ENCODE data around the gene PCDH9.

Gene PCDH9

GRCh38 chr13:66477816-66478215 is 752.3 kb downstream of the PCDH9 start:
- no peak for DNase-seq (ENCODE audit: low spot score)

GRCh38 chr13:66475061-66475460 is 755.1 kb downstream of the PCDH9 start:
- in situ Hi-C loops (cut with MboI; ENCODE audit: low sequenced_read_pairs, unreplicated experiment), result no loop called here
- DNase-seq (ENCODE audit: low spot score), result no peak
- TF ChIP-seq CTCF (IDR thresholded peaks at IDR 0.05; ENCODE audit: borderline replicate concordance, control extremely low read depth, extremely low read depth, insufficient read depth, missing control alignments), result no peak

More at GRCh38 chr13:66477816-66478215, 752.3 kb downstream of the PCDH9 start:
- in situ Hi-C loops (cut with MboI; ENCODE audit: low sequenced_read_pairs, unreplicated experiment), result no loop called here
- no peak for TF ChIP-seq CTCF (IDR thresholded peaks at IDR 0.05; ENCODE audit: borderline replicate concordance, control extremely low read depth, extremely low read depth, insufficient read depth, missing control alignments)

GRCh38 chr13:66469745-66470144 is 760.4 kb downstream of the PCDH9 start:
- in situ Hi-C loops (cut with MboI; ENCODE audit: low sequenced_read_pairs, unreplicated experiment), result no loop called here
- no peak for DNase-seq (ENCODE audit: low spot score)
- TF ChIP-seq CTCF (IDR thresholded peaks at IDR 0.05; ENCODE audit: borderline replicate concordance, control extremely low read depth, extremely low read depth, insufficient read depth, missing control alignments), result no peak

- no peak for DNase-seq (ENCODE audit: low spot score)
- in situ Hi-C loops (cut with MboI; ENCODE audit: low sequenced_read_pairs, unreplicated experiment), result no loop called here
- no peak for TF ChIP-seq CTCF (IDR thresholded peaks at IDR 0.05; ENCODE audit: borderline replicate concordance, control extremely low read depth, extremely low read depth, insufficient read depth, missing control alignments)
Observed at GRCh38 chr13:66468656-66469055, 761.5 kb downstream of the PCDH9 start.

- no peak for DNase-seq (ENCODE audit: low spot score)
- in situ Hi-C loops (cut with MboI; ENCODE audit: low sequenced_read_pairs, unreplicated experiment), result no loop called here
- no peak for TF ChIP-seq CTCF (IDR thresholded peaks at IDR 0.05; ENCODE audit: borderline replicate concordance, control extremely low read depth, extremely low read depth, insufficient read depth, missing control alignments)
Observed at GRCh38 chr13:66462187-66462586, 767.9 kb downstream of the PCDH9 start.

- DNase-seq (ENCODE audit: low spot score), result no peak
- TF ChIP-seq CTCF (IDR thresholded peaks at IDR 0.05; ENCODE audit: borderline replicate concordance, control extremely low read depth, extremely low read depth, insufficient read depth, missing control alignments), result no peak
- in situ Hi-C loops (cut with MboI; ENCODE audit: low sequenced_read_pairs, unreplicated experiment), result no loop called here
Observed at GRCh38 chr13:66461021-66461420, 769.1 kb downstream of the PCDH9 start.

GRCh38 chr13:66459634-66460033 is 770.5 kb downstream of the PCDH9 start:
- TF ChIP-seq CTCF (IDR thresholded peaks at IDR 0.05; ENCODE audit: borderline replicate concordance, control extremely low read depth, extremely low read depth, insufficient read depth, missing control alignments), result no peak
- DNase-seq (ENCODE audit: low spot score), result no peak
- in situ Hi-C loops (cut with MboI; ENCODE audit: low sequenced_read_pairs, unreplicated experiment), result no loop called here

All from GM13976 (cell line).